ENCODE measurements around the gene NFATC3.
"Not testable (repeated sequence)": the region's sequence is repeated elsewhere in the genome, so short reads cannot be mapped to it uniquely, and the experiment has no call there.

Gene NFATC3

GRCh38 chr16:68115851-68116250 is 30.7 kb downstream of the NFATC3 start:
- H3K9ac ChIP-seq (ENCODE audit: low read length), result no peak overlapping the region
- H3K9me2 ChIP-seq (ENCODE audit: low read depth, low read length), result no peaks in the 10 kb centered on the region
- H3K27me3 ChIP-seq (ENCODE audit: insufficient read depth, low read length), result no peaks in the 10 kb centered on the region
- H4K20me1 ChIP-seq (ENCODE audit: insufficient read depth, low read length), result no peaks in the 10 kb centered on the region
- TF ChIP-seq EZH2 (IDR thresholded peaks at IDR 0.05; ENCODE audit: borderline replicate concordance, low read length), result no peak
- no peak for TF ChIP-seq CTCF (IDR thresholded peaks at IDR 0.05; ENCODE audit: low read length)
- H3K4me2 ChIP-seq (ENCODE audit: low read length), result no peak overlapping the region
- peaks cover 54% of the 10 kb centered on the region for H3K79me2 ChIP-seq (ENCODE audit: insufficient read depth, low read length)
- H3K36me3 ChIP-seq (ENCODE audit: insufficient read depth, low read length), result no peaks in the 10 kb centered on the region
- 0 out of 2 replicates have a peak, but pooled peaks cover 6% of the 10 kb centered on the region for H3F3A ChIP-seq (ENCODE audit: insufficient read depth, low read length)
- H3K27ac ChIP-seq (ENCODE audit: low read depth, low read length, poor library complexity, severe bottlenecking), result no peak overlapping the region
- H3K9me3 ChIP-seq (ENCODE audit: low read length), result no peaks in the 10 kb centered on the region
- no peak overlapping the region for H2AFZ ChIP-seq (ENCODE audit: low read length)
- H3K4me1 ChIP-seq (ENCODE audit: insufficient read depth, low read length, severe bottlenecking), result peaks cover 39% of the 10 kb centered on the region
- no peak overlapping the region for H3K4me3 ChIP-seq (ENCODE audit: low read depth, low read length, poor library complexity, severe bottlenecking)

DNA sequence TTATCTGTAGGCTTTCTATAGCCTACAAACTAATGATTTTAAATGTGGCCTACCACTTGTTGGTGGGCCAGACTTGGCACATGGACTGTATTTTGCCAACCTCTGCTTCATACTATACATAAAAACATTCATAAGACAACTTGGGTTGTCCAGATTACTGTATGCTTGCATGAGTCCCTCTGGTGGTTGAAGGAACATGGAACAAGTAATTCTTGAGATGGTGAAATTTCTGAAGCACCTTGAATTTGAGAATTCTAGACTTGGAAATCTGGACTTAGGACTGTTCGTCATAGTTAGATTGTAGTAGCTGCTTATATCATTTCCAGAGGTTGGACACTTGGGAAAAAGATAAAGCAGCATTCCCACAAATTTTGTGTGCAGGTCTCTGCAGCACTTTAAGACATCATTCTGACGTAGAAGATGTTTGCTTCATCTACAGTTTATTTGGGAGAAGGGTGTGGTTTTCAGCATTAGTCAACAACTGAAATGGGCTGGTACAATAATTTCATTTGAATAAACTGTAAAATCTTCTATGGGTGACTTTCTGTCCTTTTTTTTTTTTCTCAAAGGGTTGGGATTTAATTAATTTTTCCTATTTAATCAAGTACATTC is 31.2 kb downstream of the NFATC3 start:
- H3K4me3 ChIP-seq (ENCODE audit: low read depth, low read length, poor library complexity, severe bottlenecking), result no peak overlapping the region
- H3K4me1 ChIP-seq (ENCODE audit: insufficient read depth, low read length, severe bottlenecking), result peaks cover 39% of the 10 kb centered on the region
- H3K36me3 ChIP-seq (ENCODE audit: insufficient read depth, low read length), result no peaks in the 10 kb centered on the region
- H3K27ac ChIP-seq (ENCODE audit: low read depth, low read length, poor library complexity, severe bottlenecking), result no peak overlapping the region
- no peak overlapping the region for H3K9ac ChIP-seq (ENCODE audit: low read length)
- H3K9me2 ChIP-seq (ENCODE audit: low read depth, low read length), result no peaks in the 10 kb centered on the region
- 0 out of 2 replicates have a peak, but pooled peaks cover 6% of the 10 kb centered on the region for H3F3A ChIP-seq (ENCODE audit: insufficient read depth, low read length)
- H3K27me3 ChIP-seq (ENCODE audit: insufficient read depth, low read length), result no peaks in the 10 kb centered on the region
- H2AFZ ChIP-seq (ENCODE audit: low read length), result no peak overlapping the region
- no peaks in the 10 kb centered on the region for H3K9me3 ChIP-seq (ENCODE audit: low read length)
- no peaks in the 10 kb centered on the region for H4K20me1 ChIP-seq (ENCODE audit: insufficient read depth, low read length)
- TF ChIP-seq EZH2 (IDR thresholded peaks at IDR 0.05; ENCODE audit: borderline replicate concordance, low read length), result no peak
- TF ChIP-seq CTCF (IDR thresholded peaks at IDR 0.05; ENCODE audit: low read length), result peak; percentile 64
- H3K4me2 ChIP-seq (ENCODE audit: low read length), result no peak overlapping the region
- peaks cover 53% of the 10 kb centered on the region for H3K79me2 ChIP-seq (ENCODE audit: insufficient read depth, low read length)

DNA sequence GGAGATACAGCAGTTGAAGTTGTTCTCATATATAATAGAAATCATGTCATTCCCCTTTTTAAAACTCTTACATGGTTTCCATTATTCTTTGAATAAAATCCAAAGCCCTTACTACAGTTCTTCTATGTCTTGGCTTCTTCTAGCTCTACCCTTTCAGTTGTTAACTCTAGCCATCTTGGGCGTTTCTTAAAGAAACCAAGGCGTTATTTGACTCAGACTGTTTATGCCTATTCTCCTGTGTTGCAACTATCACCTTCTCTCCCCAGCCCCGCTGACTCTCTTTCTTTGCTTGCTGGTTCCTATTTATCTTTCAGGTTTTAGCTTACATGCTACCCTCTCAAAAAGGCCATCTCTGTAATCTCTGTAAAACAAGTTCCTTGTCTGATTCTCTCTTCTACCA is 32.7 kb downstream of the NFATC3 start:
- Histone ChIP-seq H3K4me3 (ENCODE audit: low read depth, low read length, poor library complexity, severe bottlenecking) (no peak overlapping the region), H3F3A (ENCODE audit: insufficient read depth, low read length) (0 out of 2 replicates have a peak, but pooled peaks cover 6% of the 10 kb centered on the region), H3K36me3 (ENCODE audit: insufficient read depth, low read length) (no peaks in the 10 kb centered on the region), H3K27ac (ENCODE audit: low read depth, low read length, poor library complexity, severe bottlenecking) (no peak overlapping the region), H3K27me3 (ENCODE audit: insufficient read depth, low read length) (no peaks in the 10 kb centered on the region), H3K4me2 (ENCODE audit: low read length) (no peak overlapping the region), H4K20me1 (ENCODE audit: insufficient read depth, low read length) (no peaks in the 10 kb centered on the region), H2AFZ (ENCODE audit: low read length) (no peak overlapping the region), H3K9ac (ENCODE audit: low read length) (no peak overlapping the region), H3K4me1 (ENCODE audit: insufficient read depth, low read length, severe bottlenecking) (peaks cover 39% of the 10 kb centered on the region), H3K79me2 (ENCODE audit: insufficient read depth, low read length) (peaks cover 62% of the 10 kb centered on the region), H3K9me3 (ENCODE audit: low read length) (no peaks in the 10 kb centered on the region), H3K9me2 (ENCODE audit: low read depth, low read length) (no peaks in the 10 kb centered on the region)
- TF ChIP-seq EZH2 (IDR thresholded peaks at IDR 0.05; ENCODE audit: borderline replicate concordance, low read length) (no peak), CTCF (IDR thresholded peaks at IDR 0.05; ENCODE audit: low read length) (no peak)

DNA sequence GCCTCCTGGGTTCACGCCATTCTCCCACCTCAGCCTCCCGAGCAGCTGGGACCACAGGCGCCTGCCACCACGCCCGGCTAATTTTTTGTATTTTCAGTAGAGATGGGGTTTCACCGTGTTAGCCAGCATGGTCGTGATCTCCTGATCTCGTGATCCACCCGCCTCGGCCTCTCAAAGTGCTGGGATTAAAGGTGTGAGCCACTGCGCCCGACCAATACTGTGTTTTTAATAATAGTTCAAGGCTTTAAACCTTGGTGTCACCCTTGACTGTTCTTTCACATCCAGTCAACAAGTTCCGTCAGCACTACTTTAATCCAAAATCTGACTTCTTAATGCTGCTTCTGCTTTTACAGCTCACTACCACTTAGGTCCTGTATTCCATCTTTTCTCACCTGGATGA is 33.8 kb downstream of the NFATC3 start:
- Histone ChIP-seq H3K4me2 (ENCODE audit: low read length) (peak overlapping the region; percentile 42), H3K79me2 (ENCODE audit: insufficient read depth, low read length) (peaks cover 54% of the 10 kb centered on the region), H3K4me3 (ENCODE audit: low read depth, low read length, poor library complexity, severe bottlenecking) (peak overlapping the region; percentile 14), H3K27ac (ENCODE audit: low read depth, low read length, poor library complexity, severe bottlenecking) (peak overlapping the region; percentile 63), H3K4me1 (ENCODE audit: insufficient read depth, low read length, severe bottlenecking) (peaks cover 39% of the 10 kb centered on the region)
- not testable (repeated sequence) for H3F3A ChIP-seq (ENCODE audit: insufficient read depth, low read length); H4K20me1 ChIP-seq (ENCODE audit: insufficient read depth, low read length); H3K9me2 ChIP-seq (ENCODE audit: low read depth, low read length); H3K9me3 ChIP-seq (ENCODE audit: low read length); H3K27me3 ChIP-seq (ENCODE audit: insufficient read depth, low read length); H3K36me3 ChIP-seq (ENCODE audit: insufficient read depth, low read length); H2AFZ ChIP-seq (ENCODE audit: low read length); H3K9ac ChIP-seq (ENCODE audit: low read length)

DNA sequence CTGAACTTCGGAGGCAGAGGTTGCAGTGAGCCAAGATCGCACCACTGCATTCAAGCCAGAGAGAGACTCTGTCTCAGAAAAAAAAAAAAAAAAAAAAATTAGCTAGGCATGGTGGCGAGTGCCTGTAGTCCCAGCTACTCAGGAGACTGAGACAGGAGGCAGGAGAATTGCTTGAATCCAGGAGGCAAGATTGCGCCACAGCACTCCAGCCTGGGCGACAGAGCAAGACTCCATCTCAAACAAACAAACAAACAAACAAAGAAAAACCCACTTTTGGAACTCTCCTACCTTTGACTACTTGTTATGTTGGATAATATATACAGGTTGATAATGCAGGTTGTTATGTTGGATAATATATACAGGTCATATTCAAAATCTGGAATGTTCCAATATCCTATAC is 35.3 kb downstream of the NFATC3 start:
- Histone ChIP-seq H3K79me2 (ENCODE audit: insufficient read depth, low read length) (peaks cover 46% of the 10 kb centered on the region), H3K4me1 (ENCODE audit: insufficient read depth, low read length, severe bottlenecking) (peaks cover 39% of the 10 kb centered on the region)
- not testable (repeated sequence) for H3K27ac ChIP-seq (ENCODE audit: low read depth, low read length, poor library complexity, severe bottlenecking); H3K9me3 ChIP-seq (ENCODE audit: low read length); H2AFZ ChIP-seq (ENCODE audit: low read length); H3K4me2 ChIP-seq (ENCODE audit: low read length); H4K20me1 ChIP-seq (ENCODE audit: insufficient read depth, low read length); H3K4me3 ChIP-seq (ENCODE audit: low read depth, low read length, poor library complexity, severe bottlenecking); H3K9me2 ChIP-seq (ENCODE audit: low read depth, low read length); H3K36me3 ChIP-seq (ENCODE audit: insufficient read depth, low read length); H3K9ac ChIP-seq (ENCODE audit: low read length); H3K27me3 ChIP-seq (ENCODE audit: insufficient read depth, low read length); H3F3A ChIP-seq (ENCODE audit: insufficient read depth, low read length)
